ENCODE data around the gene PI3.

PI3 gene

GRCh38 chr20:45163083-45163803 is 11.5 kb upstream of the PI3 start:
- no peak for DNase-seq
- peaks cover 63% of the 10 kb centered on the region for H3K27me3 Mint-ChIP-seq
- H3K36me3 Mint-ChIP-seq (ENCODE audit: low read depth), result no peaks in the 10 kb centered on the region

DNA sequence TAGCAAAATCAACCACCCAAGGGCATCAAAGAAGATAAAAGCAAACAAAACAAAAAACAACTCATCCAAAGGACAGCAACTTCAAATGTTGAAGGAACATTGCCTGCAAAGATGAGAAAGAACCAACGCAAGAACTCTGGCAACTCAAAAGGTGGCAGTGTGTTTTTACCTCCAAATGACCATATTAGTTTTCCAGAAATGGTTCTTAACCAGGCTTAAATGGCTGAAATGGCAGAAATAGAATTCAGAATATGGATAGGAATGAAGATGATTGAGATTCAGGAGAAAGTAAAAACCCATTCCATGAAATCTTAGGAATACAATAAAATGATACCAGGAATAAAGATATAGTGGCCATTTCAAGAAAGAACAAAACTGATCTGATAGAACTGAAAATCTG is 9.8 kb upstream of the PI3 start:
- H3K9me3 Mint-ChIP-seq, result peaks cover 15% of the 10 kb centered on the region
- no peaks in the 10 kb centered on the region for H3K36me3 Mint-ChIP-seq (ENCODE audit: low read depth)
- H3K27ac Mint-ChIP-seq, result no peak overlapping the region
- peaks cover 71% of the 10 kb centered on the region for H3K27me3 Mint-ChIP-seq
- no peak overlapping the region for H3K4me3 Mint-ChIP-seq
- DNase-seq, result no peak
- no peaks in the 10 kb centered on the region for H3K4me1 Mint-ChIP-seq (ENCODE audit: low read depth)

More at GRCh38 chr20:45163083-45163803, 11.5 kb upstream of the PI3 start:
- H3K27ac Mint-ChIP-seq, result no peak overlapping the region
- no peaks in the 10 kb centered on the region for H3K4me1 Mint-ChIP-seq (ENCODE audit: low read depth)
- H3K9me3 Mint-ChIP-seq, result peaks cover 26% of the 10 kb centered on the region
- H3K4me3 Mint-ChIP-seq, result no peak overlapping the region

- peaks cover 41% of the 10 kb centered on the region for H3K27me3 Mint-ChIP-seq
- no peak overlapping the region for H3K4me3 Mint-ChIP-seq
- no peaks in the 10 kb centered on the region for H3K36me3 Mint-ChIP-seq (ENCODE audit: low read depth)
- H3K27ac Mint-ChIP-seq, result no peak overlapping the region
- H3K4me1 Mint-ChIP-seq (ENCODE audit: low read depth), result no peaks in the 10 kb centered on the region
- peaks cover 4% of the 10 kb centered on the region for H3K9me3 Mint-ChIP-seq
- no peak for DNase-seq
These were observed 1.2 kb upstream of the PI3 start for GRCh38 chr20:45173522-45173921.

DNA sequence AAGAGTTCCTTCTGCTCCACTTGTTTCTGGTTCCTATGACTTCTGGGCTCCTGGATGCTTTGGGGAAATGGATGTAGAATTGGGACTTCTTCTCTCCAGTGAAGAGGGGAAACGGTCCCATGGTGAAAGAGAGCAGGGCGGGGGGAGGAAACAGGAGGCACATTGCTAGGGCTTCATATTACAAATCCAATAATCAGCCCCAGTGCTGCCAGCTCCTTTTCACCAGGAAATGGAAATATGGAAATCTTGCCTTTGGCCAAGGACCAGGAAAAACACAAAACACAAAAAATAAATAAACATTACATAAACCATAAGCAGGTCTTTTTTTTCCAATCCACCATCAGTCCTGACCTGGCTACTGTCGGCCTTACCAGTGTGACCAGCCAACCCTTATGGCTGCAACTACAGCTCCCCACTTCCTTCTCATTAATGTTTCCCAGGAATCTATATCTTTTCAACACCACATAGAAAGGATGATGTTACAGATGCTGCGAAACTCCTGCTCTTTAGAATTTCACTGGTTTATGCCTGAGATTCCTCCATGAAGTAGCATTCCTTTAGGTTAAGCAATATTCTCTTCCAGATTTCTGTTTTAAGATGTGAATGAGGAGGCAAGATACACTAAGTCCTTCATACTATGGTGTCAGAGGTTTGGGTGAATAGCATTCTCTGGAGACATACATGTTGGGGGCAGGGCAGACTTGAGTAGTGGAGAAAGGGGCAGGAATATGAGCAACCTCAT is 2.0 kb downstream of the PI3 start:
- Mint-ChIP-seq H3K9me3 (no peaks in the 10 kb centered on the region), H3K27ac (no peak overlapping the region), H3K36me3 (ENCODE audit: low read depth) (no peaks in the 10 kb centered on the region), H3K4me3 (no peak overlapping the region), H3K4me1 (ENCODE audit: low read depth) (no peaks in the 10 kb centered on the region), H3K27me3 (peaks cover 18% of the 10 kb centered on the region)
- DNase-seq, result no peak

DNA sequence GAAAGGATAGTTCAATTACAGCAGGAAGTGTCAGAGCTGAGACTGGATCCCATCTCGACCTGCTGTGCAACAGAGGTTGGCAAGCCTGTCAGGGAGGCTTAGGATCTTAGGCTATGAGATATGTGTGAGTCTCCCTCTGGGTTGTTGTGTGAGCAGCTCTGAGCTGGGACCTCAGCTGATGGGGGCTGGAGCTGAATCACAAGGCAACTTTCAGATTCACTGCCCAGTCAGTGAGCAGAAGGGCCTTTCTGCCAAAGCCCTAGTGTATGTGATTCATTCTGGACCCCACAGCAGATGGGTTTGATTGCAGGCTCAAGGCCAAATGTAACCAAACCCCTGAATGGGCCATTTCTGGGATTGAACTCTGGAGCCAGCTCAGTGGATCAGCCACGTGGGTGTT is 4.5 kb downstream of the PI3 start:
- Mint-ChIP-seq H3K4me1 (ENCODE audit: low read depth) (no peaks in the 10 kb centered on the region), H3K27ac (no peak overlapping the region), H3K36me3 (ENCODE audit: low read depth) (no peaks in the 10 kb centered on the region), H3K27me3 (peaks cover 10% of the 10 kb centered on the region), H3K9me3 (no peaks in the 10 kb centered on the region), H3K4me3 (no peak overlapping the region)
- DNase-seq, result no peak

GRCh38 chr20:45181639-45182038 is 6.9 kb downstream of the PI3 start:
- Mint-ChIP-seq H3K27me3 (peaks cover 2% of the 10 kb centered on the region), H3K27ac (no peak overlapping the region), H3K4me1 (ENCODE audit: low read depth) (no peaks in the 10 kb centered on the region), H3K9me3 (no peaks in the 10 kb centered on the region), H3K4me3 (no peak overlapping the region), H3K36me3 (ENCODE audit: low read depth) (no peaks in the 10 kb centered on the region)
- no peak for DNase-seq

- Mint-ChIP-seq H3K36me3 (ENCODE audit: low read depth) (no peaks in the 10 kb centered on the region), H3K9me3 (no peaks in the 10 kb centered on the region), H3K4me1 (ENCODE audit: low read depth) (no peaks in the 10 kb centered on the region), H3K27me3 (peaks cover 2% of the 10 kb centered on the region), H3K27ac (no peak overlapping the region), H3K4me3 (no peak overlapping the region)
- no peak for DNase-seq
These were observed 8.4 kb downstream of the PI3 start for GRCh38 chr20:45183084-45183483.

DNA sequence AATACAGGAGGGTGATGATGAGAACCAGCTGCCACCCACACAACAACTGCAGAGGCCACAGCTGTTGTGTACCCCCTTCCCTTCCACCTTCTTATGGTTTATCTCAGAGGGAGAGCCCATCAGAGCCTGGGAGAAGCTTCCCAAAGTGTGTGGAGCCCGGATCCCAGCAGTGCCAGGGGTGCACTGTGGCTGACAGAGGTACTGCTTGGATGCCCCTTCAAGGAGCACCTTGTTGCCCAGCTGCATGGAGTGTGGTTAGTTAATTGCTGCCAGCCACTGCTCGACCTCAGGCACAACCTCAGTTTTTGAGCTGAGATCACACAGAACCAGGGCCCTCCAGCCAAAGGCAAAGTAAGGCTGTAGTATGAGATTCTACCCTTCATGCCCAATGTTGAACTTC is 13.0 kb downstream of the PI3 start:
- H3K36me3 Mint-ChIP-seq (ENCODE audit: low read depth), result no peaks in the 10 kb centered on the region
- H3K9me3 Mint-ChIP-seq, result no peaks in the 10 kb centered on the region
- no peaks in the 10 kb centered on the region for H3K4me1 Mint-ChIP-seq (ENCODE audit: low read depth)
- H3K27me3 Mint-ChIP-seq, result peaks cover 10% of the 10 kb centered on the region
- no peak for DNase-seq
- H3K27ac Mint-ChIP-seq, result no peak overlapping the region
- H3K4me3 Mint-ChIP-seq, result no peak overlapping the region

DNA sequence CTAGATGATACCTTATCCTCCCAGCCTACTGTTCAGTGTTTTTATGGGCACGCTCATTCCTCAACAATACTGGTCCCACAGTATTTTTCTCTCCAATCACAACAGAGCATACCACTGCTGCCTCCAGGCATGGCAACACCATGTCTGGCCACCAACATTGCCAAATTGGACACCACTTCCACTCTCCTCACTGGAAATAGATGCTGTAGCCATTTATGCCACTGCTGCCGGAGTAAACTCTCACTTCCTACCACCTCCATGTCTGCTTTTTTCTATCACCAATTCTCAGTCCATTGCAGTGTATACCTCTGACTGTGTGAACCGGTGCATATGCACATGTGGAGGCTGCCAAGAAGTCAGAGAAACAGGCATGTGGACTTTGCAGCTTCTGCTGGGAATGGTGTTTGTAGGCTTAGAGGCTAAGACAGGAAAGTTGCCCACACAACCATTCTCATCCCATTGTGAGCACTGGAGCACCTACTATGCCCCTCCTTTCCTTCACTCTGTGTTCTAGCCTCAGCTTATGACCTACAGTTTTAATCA is 14.4 kb downstream of the PI3 start:
- Mint-ChIP-seq H3K27ac (no peak overlapping the region), H3K4me1 (ENCODE audit: low read depth) (no peaks in the 10 kb centered on the region), H3K9me3 (no peaks in the 10 kb centered on the region), H3K4me3 (no peak overlapping the region), H3K36me3 (ENCODE audit: low read depth) (no peaks in the 10 kb centered on the region), H3K27me3 (peaks cover 16% of the 10 kb centered on the region)
- no peak for DNase-seq

DNA sequence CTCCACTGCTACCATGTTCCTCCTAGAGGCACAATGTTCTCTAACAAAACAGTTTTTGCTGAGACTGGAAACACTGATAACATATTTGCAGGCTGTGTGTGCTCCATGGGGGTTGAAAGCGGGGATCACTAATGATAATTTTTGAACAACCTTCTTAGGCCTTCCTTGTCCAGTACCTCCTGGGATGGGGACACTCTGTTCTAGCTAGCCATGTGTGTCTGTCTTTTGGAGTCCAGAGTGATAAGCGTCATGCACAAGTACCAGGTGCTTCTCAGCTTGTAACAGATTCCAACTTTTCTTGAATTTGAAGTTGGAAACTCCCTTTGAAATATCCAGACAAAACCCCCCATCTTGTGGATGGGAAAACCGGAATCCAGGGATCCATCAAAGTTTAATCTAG is 15.2 kb downstream of the PI3 start:
- peaks cover 17% of the 10 kb centered on the region for H3K27me3 Mint-ChIP-seq
- no peaks in the 10 kb centered on the region for H3K36me3 Mint-ChIP-seq (ENCODE audit: low read depth)
- no peak for DNase-seq
- no peak overlapping the region for H3K27ac Mint-ChIP-seq
- H3K9me3 Mint-ChIP-seq, result no peaks in the 10 kb centered on the region
- no peaks in the 10 kb centered on the region for H3K4me1 Mint-ChIP-seq (ENCODE audit: low read depth)
- H3K4me3 Mint-ChIP-seq, result no peak overlapping the region

- Mint-ChIP-seq H3K27me3 (peaks cover 18% of the 10 kb centered on the region), H3K4me1 (ENCODE audit: low read depth) (no peaks in the 10 kb centered on the region), H3K36me3 (ENCODE audit: low read depth) (no peaks in the 10 kb centered on the region), H3K27ac (no peak overlapping the region), H3K9me3 (no peaks in the 10 kb centered on the region), H3K4me3 (no peak overlapping the region)
- no peak for DNase-seq
These were observed 17.2 kb downstream of the PI3 start for GRCh38 chr20:45191926-45192325.

DNA sequence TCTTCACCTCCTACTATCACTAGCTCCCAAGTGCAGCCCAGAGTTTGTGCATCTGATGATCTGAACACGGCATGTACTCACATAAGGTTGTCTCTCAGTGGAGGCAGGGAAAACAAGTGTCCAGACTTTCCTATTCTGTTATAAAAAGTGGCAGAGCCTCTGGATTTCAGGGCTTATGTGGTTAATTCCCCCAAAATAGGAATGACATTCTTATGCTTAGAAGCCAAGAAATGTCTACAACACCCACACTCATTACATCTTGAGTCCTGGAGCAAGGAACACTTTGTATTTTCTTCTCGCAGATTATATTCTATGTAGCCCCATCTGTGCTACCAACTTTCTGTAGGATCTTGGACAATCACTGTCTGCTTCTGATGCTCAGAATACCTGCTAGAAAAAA is 18.6 kb downstream of the PI3 start:
- H3K4me3 Mint-ChIP-seq, result no peak overlapping the region
- H3K27ac Mint-ChIP-seq, result no peak overlapping the region
- H3K9me3 Mint-ChIP-seq, result no peaks in the 10 kb centered on the region
- H3K36me3 Mint-ChIP-seq (ENCODE audit: low read depth), result no peaks in the 10 kb centered on the region
- peaks cover 27% of the 10 kb centered on the region for H3K27me3 Mint-ChIP-seq
- DNase-seq, result no peak
- no peaks in the 10 kb centered on the region for H3K4me1 Mint-ChIP-seq (ENCODE audit: low read depth)

DNA sequence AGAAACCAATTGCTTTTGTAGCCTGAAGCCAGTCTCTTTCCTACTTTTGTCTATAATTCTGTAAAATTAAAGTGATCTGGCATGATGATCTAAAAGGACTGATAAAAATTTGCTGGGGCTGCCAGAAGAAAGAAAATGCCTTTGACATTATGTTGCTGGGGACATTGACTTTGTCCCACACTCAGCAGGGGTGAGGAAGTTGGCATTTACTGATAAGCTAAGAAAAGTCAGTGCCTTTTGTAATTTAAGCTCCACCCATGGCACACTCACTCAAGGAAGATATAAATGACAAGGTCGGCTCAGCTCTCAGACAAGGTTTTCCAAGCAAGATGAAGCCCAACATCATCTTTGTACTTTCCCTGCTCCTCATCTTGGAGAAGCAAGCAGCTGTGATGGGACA is 32.0 kb downstream of the PI3 start, which contains the start of gene SEMG1:
Gene SEMG1 (plus strand): TSS at position 309 of the 400 bp plus-strand sequence. CDS start 21 bp downstream, at position 330.
- Mint-ChIP-seq H3K36me3 (ENCODE audit: low read depth) (no peaks in the 10 kb centered on the region), H3K4me3 (no peak within 1 kb of the TSS), H3K27me3 (peaks cover 50% of the 10 kb centered on the region), H3K4me1 (ENCODE audit: low read depth) (no peaks in the 10 kb centered on the region), H3K9me3 (peaks cover 5% of the 10 kb centered on the region), H3K27ac (no peak within 1 kb of the TSS)
- DNase-seq, result no peak

- Mint-ChIP-seq H3K4me1 (ENCODE audit: low read depth) (no peaks in the 10 kb centered on the region), H3K4me3 (no peak overlapping the region), H3K27me3 (peaks cover 44% of the 10 kb centered on the region)
These were observed 35.2 kb downstream of the PI3 start for GRCh38 chr20:45209924-45210323.

More at GRCh38 chr20:45209924-45210323, 35.2 kb downstream of the PI3 start:
- Mint-ChIP-seq H3K36me3 (ENCODE audit: low read depth) (no peaks in the 10 kb centered on the region), H3K27ac (no peak overlapping the region), H3K9me3 (no peaks in the 10 kb centered on the region)
- DNase-seq, result no peak
